K562 treated with DMSO at 1 percent for 24 hours (cell line): Measurements from ENCODE around the gene CNNM2. TPM values are rescaled to one million over a fixed set of nuclear protein-coding genes. Genes with fewer than 3 reads are reported as not detected.

Experiments
- total RNA-seq: library from RNA; unstranded; fragments of 300-600 nt; gene quantifications from 2 replicates; pipeline ENCODE4 v1.2.3, GENCODE V29; 2022; ENCODE audit warnings: low read depth; ENCODE audit not compliant: insufficient read depth

Gene CNNM2
- 8.4 and 8.5 TPM in 2 replicates for total RNA-seq

DNA sequence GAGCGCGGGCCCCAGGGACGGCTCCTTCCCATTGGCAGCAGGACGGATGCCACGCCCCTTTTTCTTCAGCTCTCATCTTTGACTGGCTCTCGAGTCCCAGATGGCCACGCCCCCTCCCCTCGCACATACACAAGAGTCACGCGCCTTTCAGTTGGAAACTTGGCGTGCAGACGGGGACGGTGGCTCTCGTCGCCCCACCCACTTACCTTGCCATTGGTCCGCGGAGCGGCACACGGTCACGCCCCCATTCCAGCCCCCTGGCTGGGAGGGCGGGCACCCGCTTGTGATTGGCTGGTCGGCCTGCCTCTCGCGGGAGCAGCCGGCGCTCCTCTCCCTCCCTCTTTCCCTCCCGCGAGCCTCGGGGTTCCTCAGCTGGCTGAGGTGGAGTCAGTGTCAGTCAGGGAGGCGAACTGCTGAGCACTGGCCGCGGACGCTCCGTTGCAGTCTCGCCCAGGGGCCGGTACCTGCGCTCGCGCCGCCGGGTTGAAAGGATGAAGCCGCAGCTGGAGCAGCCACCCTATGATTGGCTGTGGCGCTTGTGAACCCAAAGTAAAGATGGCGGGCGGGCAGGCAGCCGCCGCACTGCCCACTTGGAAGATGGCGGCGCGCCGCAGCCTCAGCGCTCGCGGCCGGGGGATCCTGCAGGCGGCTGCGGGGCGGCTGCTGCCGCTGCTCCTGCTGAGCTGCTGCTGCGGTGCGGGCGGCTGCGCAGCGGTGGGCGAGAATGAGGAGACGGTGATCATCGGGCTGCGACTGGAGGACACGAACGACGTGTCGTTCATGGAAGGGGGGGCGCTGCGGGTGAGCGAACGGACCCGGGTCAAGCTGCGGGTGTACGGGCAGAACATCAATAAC is at the start of gene CNNM2:
Gene CNNM2 (plus strand): TSS at position 333 of the 855 bp plus-strand sequence. CDS start 187 bp downstream, at position 520.

DNA sequence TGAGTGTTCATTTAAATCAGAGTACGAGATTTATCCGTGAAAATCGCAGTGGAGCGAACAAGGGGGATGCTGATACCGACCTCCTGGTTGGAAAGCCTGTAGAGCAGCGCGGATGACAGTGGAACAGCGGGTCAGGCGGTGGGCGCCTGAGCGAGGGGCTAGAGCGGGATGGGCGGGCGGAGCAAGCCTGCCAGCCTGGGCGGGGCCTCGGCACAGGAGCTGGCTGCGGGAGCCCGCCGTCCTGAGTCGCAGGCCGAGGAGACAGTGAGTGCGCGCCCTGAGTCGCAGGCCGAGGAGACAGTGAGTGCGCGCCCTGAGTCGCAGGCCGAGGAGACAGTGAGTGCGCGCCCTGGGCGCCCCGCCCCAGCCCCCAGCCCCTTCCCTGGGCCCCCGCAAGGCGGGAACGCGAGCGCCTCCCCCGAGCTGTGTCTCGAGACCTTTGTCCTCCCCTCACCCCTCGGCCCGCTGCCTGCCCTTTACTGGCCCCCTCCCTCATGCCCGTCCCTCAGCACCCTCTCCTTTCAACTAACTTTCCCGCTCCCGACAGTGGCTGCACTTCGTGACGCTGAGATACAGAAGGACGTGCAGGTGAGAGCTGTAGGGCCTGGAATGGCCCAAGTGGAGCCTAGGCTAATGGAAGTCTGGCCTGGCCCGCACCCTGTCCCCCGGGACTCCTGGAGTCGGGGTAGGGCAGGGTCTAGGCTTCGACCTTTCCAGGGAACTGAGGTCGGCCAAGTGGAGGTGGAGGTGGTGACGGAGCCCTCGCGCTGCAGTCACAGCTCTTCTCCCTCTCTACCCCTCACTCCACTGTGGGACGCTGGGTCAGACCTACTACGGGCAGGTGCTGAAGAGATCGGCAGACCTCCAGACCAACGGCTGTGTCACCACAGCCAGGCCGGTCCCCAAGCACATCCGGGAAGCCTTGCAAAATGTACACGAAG is 48.6 kb upstream of the CNNM2 start, which contains the start of gene AS3MT:
Gene AS3MT (plus strand): TSS at position 213 of the 941 bp plus-strand sequence. CDS start 123 bp downstream, at position 336.

Other genes starting within 250 kb of the CNNM2 start
- gene ARL3, start 203.9 kb upstream of the CNNM2 start, total RNA-seq: 5.6 and 5.7 TPM in 2 replicates
- 1.2 and 2.7 TPM in 2 replicates for gene SFXN2, start 203.7 kb upstream of the CNNM2 start, total RNA-seq
- gene WBP1L, start 174.3 kb upstream of the CNNM2 start, total RNA-seq: 26.2 and 31.8 TPM in 2 replicates
- gene CYP17A1, start 80.9 kb upstream of the CNNM2 start, total RNA-seq: not detected in 2 replicates
- 5.0 and 6.0 TPM in 2 replicates for gene BORCS7, start 64.0 kb upstream of the CNNM2 start, total RNA-seq
- 0.36 and 0.50 TPM in 2 replicates for gene AS3MT, start 48.8 kb upstream of the CNNM2 start, total RNA-seq